HT1080 (cell line): Measurements from ENCODE around the gene CLEC18A. TPM values are rescaled to one million over a fixed set of nuclear protein-coding genes. Genes with fewer than 3 reads are reported as not detected.

ENCODE experiments used
- small RNA-seq: library from RNA; depleted of rRNA; stranded (forward); fragments of <200 nt; gene quantifications from one replicate; pipeline ENCODE3, GENCODE V24; 2014
- total RNA-seq: library from RNA; depleted of rRNA; stranded (reverse); fragments of >200 nt; shearing (Covaris generic); gene quantifications from 2 replicates; pipeline ENCODE4 v1.2.3, GENCODE V29; 2014; rRNA removed

CLEC18A gene
- total RNA-seq, 1 experiment from 2014 or later: 0.10 TPM

Small RNA genes lying within 50 kb of the gene (small RNA-seq; reads per million reads assigned to genes)
- not detected for gene AC026468.1
- 12.9 reads per million, percentile 92 among the genes with 10 or more reads in this experiment for gene MIR140

Other genes with a start within 250 kb of the CLEC18A start
- gene NQO1, start 224.8 kb upstream of the CLEC18A start, total RNA-seq: 229 and 270 TPM in 2 replicates
- 35.4 and 42.5 TPM in 2 replicates for gene NOB1, start 196.4 kb upstream of the CLEC18A start, total RNA-seq
- gene WWP2, start 189.0 kb upstream of the CLEC18A start, total RNA-seq: 13.2 and 15.3 TPM in 2 replicates
- gene PDPR, start 163.0 kb downstream of the CLEC18A start, total RNA-seq: 16.6 and 16.8 TPM in 2 replicates
- gene CLEC18C, start 222.5 kb downstream of the CLEC18A start, total RNA-seq: 0.03 TPM in 1 of 2 replicates, not detected in the other